Activated naive CD4-positive, alpha-beta T cell treated with anti-CD3 and anti-CD28 coated beads for 36 hours (primary cell): ENCODE measurements around the gene PDE3A. TPM values are rescaled to one million over a fixed set of nuclear protein-coding genes. Genes with fewer than 3 reads are reported as not detected.
A peak's percentile ranks its signal among the peaks of the same experiment; 100 is the strongest.

ENCODE experiments used
- CTCF ChIA-PET: fragments of 350-600 bp; sonication (Branson Sonifier 250); formaldehyde crosslinking; loops from one replicate; lab custom pipeline; 2021; ENCODE audit warnings: antibody characterized with exemption; lab: Charles Lee
- DNase-seq: peaks from one replicate; pipeline ENCODE4 v3.0.0-alpha.2; 2020
- H3K27ac Mint-ChIP-seq: one replicate; pipeline ENCODE4 v1.8.0; 2021; ENCODE audit warnings: mild to moderate bottlenecking, mixed read lengths
- H3K27me3 Mint-ChIP-seq: one replicate; pipeline ENCODE4 v1.8.0; 2021; ENCODE audit warnings: low read depth, mixed read lengths
- H3K36me3 Mint-ChIP-seq: one replicate; pipeline ENCODE4 v1.8.0; 2021; ENCODE audit warnings: low read depth, mixed read lengths
- H3K4me1 Mint-ChIP-seq: one replicate; pipeline ENCODE4 v1.8.0; 2021; ENCODE audit warnings: low read depth, mixed read lengths
- H3K4me3 Mint-ChIP-seq: one replicate; pipeline ENCODE4 v1.8.0; 2021; ENCODE audit warnings: mild to moderate bottlenecking, moderate library complexity, mixed read lengths
- H3K9me3 Mint-ChIP-seq: one replicate; pipeline ENCODE4 v1.8.0; 2021; ENCODE audit warnings: mixed read lengths
- intact Hi-C: fragments of 100-400 bp; cut with micrococcal nuclease; formaldehyde crosslinking; loops from one replicate; pipeline ENCODE4 v1.15.1; 2023
- total RNA-seq, 2 experiments: library from RNA; stranded (reverse); gene quantifications; one replicate each; pipeline ENCODE4 v1.2.3, GENCODE V29; 2021

Gene PDE3A
- total RNA-seq, 2 experiments from 2014 or later: not detected

DNA sequence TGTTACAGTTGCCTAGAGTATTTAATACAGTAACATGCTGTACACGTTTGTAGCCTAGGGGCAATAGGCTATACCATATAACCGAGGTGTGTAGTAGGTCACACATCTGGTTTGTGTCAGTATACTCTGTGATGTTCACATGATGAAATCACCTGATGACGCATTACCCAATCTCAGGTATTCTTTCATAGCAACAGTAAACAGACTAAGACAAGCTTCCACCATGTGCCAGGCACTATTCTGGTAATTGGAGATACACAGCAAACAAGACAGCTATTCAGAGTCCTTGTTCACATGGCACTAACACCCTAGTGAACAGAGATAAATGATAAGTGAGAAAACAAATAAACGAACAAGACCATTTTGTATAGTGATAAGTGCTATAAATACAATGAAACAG lies 3.8 kb upstream of the PDE3A start:
- H3K4me1 Mint-ChIP-seq: peaks cover 7% of the 10 kb centered on the region
- intact Hi-C loops: no loop called here
- H3K4me3 Mint-ChIP-seq: no peak overlapping the region
- peaks cover 22% of the 10 kb centered on the region for H3K27me3 Mint-ChIP-seq
- CTCF ChIA-PET: no interaction called here
- H3K27ac Mint-ChIP-seq: no peak overlapping the region
- H3K36me3 Mint-ChIP-seq: no peaks in the 10 kb centered on the region
- H3K9me3 Mint-ChIP-seq: peaks cover 1% of the 10 kb centered on the region
- no peak for DNase-seq

DNA sequence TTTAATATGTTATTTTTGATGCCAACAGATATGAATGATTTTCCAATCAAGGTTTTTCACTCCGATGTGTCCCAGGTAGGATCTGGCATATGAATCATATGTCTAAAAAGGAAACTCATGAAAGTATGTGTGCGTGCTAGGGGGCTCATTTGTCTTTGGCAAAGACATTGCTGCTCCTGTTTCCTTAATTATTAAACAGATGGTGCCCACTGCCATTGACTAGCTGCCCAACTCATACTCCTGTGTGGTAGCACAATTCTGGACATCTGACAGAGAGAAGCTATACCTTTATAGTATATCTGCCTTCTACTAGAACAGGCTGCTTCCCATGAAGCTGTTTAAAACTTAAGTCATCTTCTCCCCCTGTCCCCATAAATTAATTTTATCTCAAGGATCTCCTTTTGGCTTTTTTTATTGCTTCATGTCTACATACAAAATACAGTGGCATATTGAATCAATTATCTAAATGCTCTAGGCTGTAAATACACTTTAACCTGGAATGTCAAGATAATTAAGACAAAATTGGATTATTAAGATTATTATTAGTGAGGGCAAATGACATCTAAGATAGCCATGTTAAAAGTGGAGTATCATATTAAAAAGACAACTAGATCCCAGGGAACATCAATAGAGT lies 1.4 kb upstream of the PDE3A start:
- peaks cover 40% of the 10 kb centered on the region for H3K27me3 Mint-ChIP-seq
- no peaks in the 10 kb centered on the region for H3K36me3 Mint-ChIP-seq
- peaks cover 9% of the 10 kb centered on the region for H3K4me1 Mint-ChIP-seq
- no peak overlapping the region for H3K4me3 Mint-ChIP-seq
- intact Hi-C loops: no loop called here
- DNase-seq: no peak
- H3K27ac Mint-ChIP-seq: no peak overlapping the region
- CTCF ChIA-PET: no interaction called here
- H3K9me3 Mint-ChIP-seq: no peaks in the 10 kb centered on the region

DNA sequence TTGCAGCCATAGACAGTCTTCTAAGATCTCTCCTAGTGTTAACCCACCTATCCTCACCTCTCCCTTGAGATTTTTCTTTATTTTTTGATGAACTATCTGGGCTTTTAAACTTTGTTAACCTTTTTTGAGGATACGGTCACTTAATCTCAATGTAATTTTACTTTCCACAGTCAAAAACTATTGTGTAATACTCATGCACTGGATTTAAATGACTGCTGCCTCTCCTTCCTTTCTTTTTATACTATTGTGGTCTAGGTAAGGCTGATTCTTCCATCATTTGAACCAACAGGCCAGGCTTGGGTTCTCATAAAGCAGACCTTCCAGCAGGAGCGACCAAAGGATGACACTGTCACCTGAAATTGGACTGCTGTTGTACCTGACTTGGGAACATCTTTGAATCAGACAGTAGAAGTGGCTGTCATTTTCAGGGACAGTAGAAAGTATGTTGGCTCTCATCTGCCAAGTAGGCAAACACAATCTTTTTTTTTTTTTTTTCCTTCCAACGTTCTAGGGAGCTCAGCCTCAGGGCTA lies 689 bp upstream of the PDE3A start:
- intact Hi-C loops: no loop called here
- no peak for DNase-seq
- Mint-ChIP-seq H3K27ac (no peak overlapping the region), H3K4me3 (no peak overlapping the region), H3K4me1 (peaks cover 9% of the 10 kb centered on the region), H3K9me3 (no peaks in the 10 kb centered on the region), H3K36me3 (no peaks in the 10 kb centered on the region), H3K27me3 (peaks cover 40% of the 10 kb centered on the region)
- CTCF ChIA-PET: no interaction called here

- Mint-ChIP-seq H3K9me3 (no peaks in the 10 kb centered on the region), H3K27me3 (peaks cover 40% of the 10 kb centered on the region), H3K27ac (no peak overlapping the region), H3K4me3 (peak overlapping the region; percentile 29), H3K36me3 (no peaks in the 10 kb centered on the region), H3K4me1 (peaks cover 9% of the 10 kb centered on the region)
- no peak for DNase-seq
- CTCF ChIA-PET: no interaction called here
- intact Hi-C loops: no loop called here
These were observed 441 bp downstream of the PDE3A start for GRCh38 chr12:20368651-20369304.

DNA sequence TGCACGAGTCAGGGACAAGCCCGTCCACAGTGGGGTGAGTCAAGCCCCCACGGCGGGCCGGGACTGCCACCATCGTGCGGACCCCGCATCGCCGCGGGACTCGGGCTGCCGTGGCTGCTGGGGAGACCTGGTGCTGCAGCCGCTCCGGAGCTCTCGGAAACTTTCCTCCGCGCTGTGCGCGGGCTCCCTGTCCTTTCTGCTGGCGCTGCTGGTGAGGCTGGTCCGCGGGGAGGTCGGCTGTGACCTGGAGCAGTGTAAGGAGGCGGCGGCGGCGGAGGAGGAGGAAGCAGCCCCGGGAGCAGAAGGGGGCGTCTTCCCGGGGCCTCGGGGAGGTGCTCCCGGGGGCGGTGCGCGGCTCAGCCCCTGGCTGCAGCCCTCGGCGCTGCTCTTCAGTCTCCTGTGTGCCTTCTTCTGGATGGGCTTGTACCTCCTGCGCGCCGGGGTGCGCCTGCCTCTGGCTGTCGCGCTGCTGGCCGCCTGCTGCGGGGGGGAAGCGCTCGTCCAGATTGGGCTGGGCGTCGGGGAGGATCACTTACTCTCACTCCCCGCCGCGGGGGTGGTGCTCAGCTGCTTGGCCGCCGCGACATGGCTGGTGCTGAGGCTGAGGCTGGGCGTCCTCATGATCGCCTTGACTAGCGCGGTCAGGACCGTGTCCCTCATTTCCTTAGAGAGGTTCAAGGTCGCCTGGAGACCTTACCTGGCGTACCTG lies 1.1 kb downstream of the PDE3A start:
- CTCF ChIA-PET: no interaction called here
- Mint-ChIP-seq H3K27ac (no peak overlapping the region), H3K27me3 (peaks cover 43% of the 10 kb centered on the region), H3K4me3 (no peak overlapping the region), H3K9me3 (no peaks in the 10 kb centered on the region), H3K36me3 (no peaks in the 10 kb centered on the region), H3K4me1 (peaks cover 9% of the 10 kb centered on the region)
- no peak for DNase-seq
- intact Hi-C loops: no loop called here

GRCh38 chr12:20370014-20370386 lies 1.7 kb downstream of the PDE3A start:
- CTCF ChIA-PET: no interaction called here
- H3K27me3 Mint-ChIP-seq: peaks cover 41% of the 10 kb centered on the region

DNA sequence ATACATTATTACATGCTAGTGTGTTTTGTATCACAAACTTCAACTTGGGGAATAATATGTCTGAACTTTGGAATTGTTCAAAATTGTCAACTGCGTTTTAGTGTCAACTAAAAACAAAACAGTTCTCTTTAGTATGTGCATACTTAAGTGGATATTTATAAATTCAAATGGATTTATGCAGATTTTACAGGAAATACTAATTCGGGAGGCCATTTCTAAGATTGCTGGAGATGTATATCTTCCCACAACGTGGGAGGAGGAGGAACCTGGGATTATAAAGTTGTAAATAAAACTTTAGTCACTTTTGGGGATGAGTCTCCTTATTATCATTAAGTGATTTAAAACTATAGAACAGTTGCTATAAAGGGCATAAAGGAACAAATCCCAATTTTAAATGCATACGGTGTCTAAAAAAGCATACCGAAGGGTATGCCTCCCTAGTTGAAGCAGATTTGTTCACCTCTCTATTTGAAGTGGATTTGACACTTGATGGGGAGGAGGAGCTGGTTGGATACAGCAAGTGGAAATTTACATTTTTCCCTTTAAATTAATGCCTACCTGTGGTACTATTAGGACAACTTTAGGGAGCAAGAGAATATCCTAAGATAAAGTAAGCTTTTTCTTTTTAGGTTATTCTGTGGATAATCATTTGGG lies 2.7 kb downstream of the PDE3A start:
- no peak overlapping the region for H3K4me3 Mint-ChIP-seq
- CTCF ChIA-PET: no interaction called here

More at GRCh38 chr12:20370014-20370386, 1.7 kb downstream of the PDE3A start:
- Mint-ChIP-seq H3K9me3 (no peaks in the 10 kb centered on the region), H3K4me3 (no peak overlapping the region), H3K27ac (no peak overlapping the region), H3K36me3 (no peaks in the 10 kb centered on the region), H3K4me1 (peaks cover 9% of the 10 kb centered on the region)
- no peak for DNase-seq
- intact Hi-C loops: no loop called here

DNA sequence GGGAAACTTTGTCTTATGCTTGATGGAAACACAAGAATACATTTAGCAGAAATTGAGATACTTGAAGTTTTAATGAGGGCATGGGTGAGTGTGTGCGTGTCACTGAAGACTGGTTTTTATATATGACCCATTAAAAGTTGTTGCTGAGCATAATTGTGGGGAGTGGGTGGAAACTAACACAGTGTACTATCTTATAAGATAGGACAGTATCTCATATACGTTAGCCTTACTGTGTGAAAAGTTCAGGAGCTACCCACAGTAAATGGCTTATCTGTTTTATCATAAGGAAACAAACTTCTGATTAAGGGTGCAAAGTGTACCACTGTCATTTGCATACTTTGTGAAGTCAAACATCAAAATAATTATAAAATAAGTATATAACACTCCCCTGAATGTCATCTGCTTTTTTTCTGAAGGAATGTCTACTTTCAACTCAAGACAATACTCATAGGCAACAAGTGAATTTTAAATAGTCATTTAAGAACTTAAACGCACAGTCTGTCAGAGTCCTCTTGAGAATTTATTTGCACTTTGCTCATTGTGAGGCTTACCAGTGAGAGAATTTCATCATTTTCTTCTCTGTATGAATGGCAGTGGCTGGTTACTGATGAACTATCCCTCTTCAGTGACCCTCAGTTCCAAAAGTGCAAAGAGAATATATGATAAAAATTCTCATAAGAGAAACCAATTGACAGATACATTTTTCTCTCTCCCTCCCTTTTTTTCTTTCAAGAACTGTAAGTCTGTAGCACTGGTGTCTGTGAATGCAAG lies 4.2 kb downstream of the PDE3A start:
- Mint-ChIP-seq H3K4me1 (peaks cover 9% of the 10 kb centered on the region), H3K9me3 (no peaks in the 10 kb centered on the region), H3K27ac (no peak overlapping the region), H3K4me3 (no peak overlapping the region), H3K36me3 (no peaks in the 10 kb centered on the region), H3K27me3 (peaks cover 31% of the 10 kb centered on the region)
- intact Hi-C loops: no loop called here
- CTCF ChIA-PET: no interaction called here
- no peak for DNase-seq

More for the DNA sequence above, 2.7 kb downstream of the PDE3A start:
- Mint-ChIP-seq H3K27me3 (peaks cover 41% of the 10 kb centered on the region), H3K36me3 (no peaks in the 10 kb centered on the region), H3K4me1 (peaks cover 9% of the 10 kb centered on the region), H3K27ac (no peak overlapping the region), H3K9me3 (no peaks in the 10 kb centered on the region)
- intact Hi-C loops: no loop called here
- no peak for DNase-seq

DNA sequence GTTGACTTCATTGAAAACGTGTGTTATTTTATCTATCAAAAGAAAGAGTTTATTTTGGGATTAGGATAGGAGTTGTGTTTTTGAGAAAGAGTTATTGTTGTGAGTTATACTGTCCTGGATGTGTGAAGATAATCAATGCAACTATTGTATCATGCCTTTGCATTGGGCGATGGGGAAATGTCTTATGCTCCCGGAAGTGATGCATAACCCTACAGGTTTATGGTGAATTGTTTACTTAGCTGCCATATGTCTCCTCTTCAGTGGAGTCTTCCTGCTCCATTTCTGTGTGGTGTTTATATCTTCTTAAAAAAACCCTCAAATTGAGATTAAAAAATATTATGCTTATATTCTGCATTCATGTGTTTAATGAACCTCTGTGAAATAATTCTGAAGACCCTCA lies 6.5 kb downstream of the PDE3A start:
- Mint-ChIP-seq H3K4me3 (no peak overlapping the region), H3K4me1 (no peaks in the 10 kb centered on the region), H3K36me3 (no peaks in the 10 kb centered on the region)

GRCh38 chr12:20375560-20375959 lies 7.2 kb downstream of the PDE3A start:
- intact Hi-C loops: loop anchor here (5.0 kb wide), 2 partner anchors 618 to 638 kb away; no protein-coding TSS in a partner anchor

More for the DNA sequence above, 6.5 kb downstream of the PDE3A start:
- Mint-ChIP-seq H3K9me3 (no peaks in the 10 kb centered on the region), H3K27ac (no peak overlapping the region), H3K27me3 (peaks cover 18% of the 10 kb centered on the region)
- intact Hi-C loops: loop anchor here (5.0 kb wide), 2 partner anchors 617 to 637 kb away; no protein-coding TSS in a partner anchor
- DNase-seq: no peak
- CTCF ChIA-PET: no interaction called here

GRCh38 chr12:20376984-20377383 lies 8.6 kb downstream of the PDE3A start:
- no peaks in the 10 kb centered on the region for H3K9me3 Mint-ChIP-seq
- CTCF ChIA-PET: no interaction called here
- intact Hi-C loops: loop anchor here (5.0 kb wide), 2 partner anchors 620 to 640 kb away; no protein-coding TSS in a partner anchor
- H3K27me3 Mint-ChIP-seq: peaks cover 3% of the 10 kb centered on the region
- no peaks in the 10 kb centered on the region for H3K4me1 Mint-ChIP-seq
- no peaks in the 10 kb centered on the region for H3K36me3 Mint-ChIP-seq
- H3K4me3 Mint-ChIP-seq: no peak overlapping the region
- DNase-seq: no peak
- no peak overlapping the region for H3K27ac Mint-ChIP-seq

More at GRCh38 chr12:20375560-20375959, 7.2 kb downstream of the PDE3A start:
- Mint-ChIP-seq H3K4me1 (no peaks in the 10 kb centered on the region), H3K4me3 (no peak overlapping the region), H3K27ac (no peak overlapping the region), H3K9me3 (no peaks in the 10 kb centered on the region), H3K27me3 (peaks cover 12% of the 10 kb centered on the region), H3K36me3 (no peaks in the 10 kb centered on the region)
- CTCF ChIA-PET: no interaction called here
- DNase-seq: no peak
